Measurements from ENCODE around the gene ALOX5.
A peak's percentile ranks its signal among the peaks of the same experiment; 100 is the strongest.

Gene ALOX5

GRCh38 chr10:45418849-45419675 lies 45.0 kb downstream of the ALOX5 start:
- CTCF ChIA-PET, result interaction anchor here (0.7 to 2.6 kb wide), 4 partner anchors 11 to 44 kb away, joined by 3 to 11 read pairs (median 5); no protein-coding TSS in a partner anchor
- H3K36me3 ChIP-seq (ENCODE audit: control insufficient read depth in 4 of 4, insufficient read depth in 4 of 4, low read length in 3 of 4), result no peaks in the 10 kb centered on the region
- DNase-seq, result peak; percentile 56 to 75 (median 71)
- no peaks in the 10 kb centered on the region for H3K9me3 ChIP-seq (ENCODE audit: control extremely low read depth in 1 of 5, control insufficient read depth in 4 of 5, insufficient read depth in 2 of 5, low read depth in 1 of 5, low read length in 4 of 5)
- POLR2A ChIA-PET, result interaction anchor here (0.6 to 2.9 kb wide), 3 partner anchors 15 to 169 kb away, joined by 3 to 16 read pairs (median 3); no protein-coding TSS in a partner anchor
- peak overlapping the region; percentile 15 to 82 for H3K27ac ChIP-seq (ENCODE audit: insufficient read depth in 1 of 2, low read depth in 1 of 2, low read length in 2 of 2, poor library complexity in 1 of 2, severe bottlenecking in 2 of 2)
- peaks cover 8 to 65% (median 58%) of the 10 kb centered on the region in 4 experiments for H3K4me1 ChIP-seq (ENCODE audit: control extremely low read depth in 1 of 4, control insufficient read depth in 4 of 4, insufficient read depth in 4 of 4, low read length in 3 of 4)
- H3K4me3 ChIP-seq (ENCODE audit: control insufficient read depth in 1 of 7, extremely low read depth in 1 of 7, insufficient read depth in 4 of 7, low read depth in 2 of 7, low read length in 6 of 7), result peak overlapping the region; percentile 56 to 77 (median 64)
- H3K27me3 ChIP-seq (replicated peaks in 2 of 5; ENCODE audit: control insufficient read depth in 4 of 5, insufficient read depth in 5 of 5, low read length in 4 of 5), result no peaks in the 10 kb centered on the region
- WGBS (ENCODE audit: insufficient coverage), result under 1% methylated on average over 57 of the region's 60 CpGs

- CTCF ChIA-PET, result interaction anchor here (0.7 to 2.6 kb wide), 4 partner anchors 10 to 45 kb away, joined by 3 to 11 read pairs (median 5); no protein-coding TSS in a partner anchor
- WGBS (ENCODE audit: insufficient coverage), result 13% methylated on average over 7 of the region's 12 CpGs
- peaks cover 9 to 71% (median 62%) of the 10 kb centered on the region in 4 experiments for H3K4me1 ChIP-seq (ENCODE audit: control extremely low read depth in 1 of 4, control insufficient read depth in 4 of 4, insufficient read depth in 4 of 4, low read length in 3 of 4)
- no peaks in the 10 kb centered on the region for H3K27me3 ChIP-seq (replicated peaks in 2 of 5; ENCODE audit: control insufficient read depth in 4 of 5, insufficient read depth in 5 of 5, low read length in 4 of 5)
- peak overlapping the region; percentile 56 to 77 (median 64) for H3K4me3 ChIP-seq (ENCODE audit: control insufficient read depth in 1 of 7, extremely low read depth in 1 of 7, insufficient read depth in 4 of 7, low read depth in 2 of 7, low read length in 6 of 7)
- H3K27ac ChIP-seq (ENCODE audit: insufficient read depth in 1 of 2, low read depth in 1 of 2, low read length in 2 of 2, poor library complexity in 1 of 2, severe bottlenecking in 2 of 2), result peak overlapping the region; percentile 7 to 82
- POLR2A ChIA-PET, result interaction anchor here (2.9 kb wide), 1 partner anchor 16 kb away, joined by 16 read pairs; no protein-coding TSS in a partner anchor
- H3K9me3 ChIP-seq (ENCODE audit: control extremely low read depth in 1 of 5, control insufficient read depth in 4 of 5, insufficient read depth in 2 of 5, low read depth in 1 of 5, low read length in 4 of 5), result no peaks in the 10 kb centered on the region
- DNase-seq, result no peak
- H3K36me3 ChIP-seq (ENCODE audit: control insufficient read depth in 4 of 4, insufficient read depth in 4 of 4, low read length in 3 of 4), result no peaks in the 10 kb centered on the region
Observed at GRCh38 chr10:45419676-45420025, 45.6 kb downstream of the ALOX5 start.

GRCh38 chr10:45420453-45421192 lies 46.6 kb downstream of the ALOX5 start:
- Histone ChIP-seq H3K4me1 (ENCODE audit: control extremely low read depth in 1 of 4, control insufficient read depth in 4 of 4, insufficient read depth in 4 of 4, low read length in 3 of 4) (peaks cover 9 to 81% (median 71%) of the 10 kb centered on the region in 4 experiments), H3K27ac (ENCODE audit: insufficient read depth in 1 of 2, low read depth in 1 of 2, low read length in 2 of 2, poor library complexity in 1 of 2, severe bottlenecking in 2 of 2) (peak overlapping the region; percentile 66 to 82), H3K4me3 (ENCODE audit: control insufficient read depth in 1 of 7, extremely low read depth in 1 of 7, insufficient read depth in 4 of 7, low read depth in 2 of 7, low read length in 6 of 7) (peak overlapping the region in 4 of 7 experiments; percentile 37 to 66 (median 48)), H3K9me3 (ENCODE audit: control extremely low read depth in 1 of 5, control insufficient read depth in 4 of 5, insufficient read depth in 2 of 5, low read depth in 1 of 5, low read length in 4 of 5) (no peaks in the 10 kb centered on the region), H3K27me3 (replicated peaks in 2 of 5; ENCODE audit: control insufficient read depth in 4 of 5, insufficient read depth in 5 of 5, low read length in 4 of 5) (no peaks in the 10 kb centered on the region), H3K36me3 (ENCODE audit: control insufficient read depth in 4 of 4, insufficient read depth in 4 of 4, low read length in 3 of 4) (no peaks in the 10 kb centered on the region)
- ChIA-PET CTCF (interaction anchor here (1.0 to 2.6 kb wide), 7 partner anchors 10 to 34 kb away, joined by 3 to 11 read pairs (median 4); no protein-coding TSS in a partner anchor), POLR2A (interaction anchor here (1.2 to 2.9 kb wide), 2 partner anchors 17 to 41 kb away, joined by 4 to 16 read pairs; no protein-coding TSS in a partner anchor)
- DNase-seq, result peak; percentile 86 to 94 (median 92)
- 5% methylated on average over 13 of the region's 16 CpGs for WGBS (ENCODE audit: insufficient coverage)

- peaks cover 9 to 89% (median 80%) of the 10 kb centered on the region in 4 experiments for H3K4me1 ChIP-seq (ENCODE audit: control extremely low read depth in 1 of 4, control insufficient read depth in 4 of 4, insufficient read depth in 4 of 4, low read length in 3 of 4)
- CTCF ChIA-PET, result interaction anchor here (1.0 to 2.6 kb wide), 10 partner anchors 9 to 35 kb away, joined by 3 to 11 read pairs (median 4); no protein-coding TSS in a partner anchor
- peak overlapping the region; percentile 66 to 82 for H3K27ac ChIP-seq (ENCODE audit: insufficient read depth in 1 of 2, low read depth in 1 of 2, low read length in 2 of 2, poor library complexity in 1 of 2, severe bottlenecking in 2 of 2)
- POLR2A ChIA-PET, result interaction anchor here (1.2 to 2.9 kb wide), 2 partner anchors 18 to 42 kb away, joined by 4 to 16 read pairs; no protein-coding TSS in a partner anchor
- H3K9me3 ChIP-seq (ENCODE audit: control extremely low read depth in 1 of 5, control insufficient read depth in 4 of 5, insufficient read depth in 2 of 5, low read depth in 1 of 5, low read length in 4 of 5), result no peaks in the 10 kb centered on the region
- peak overlapping the region in 3 of 7 experiments; percentile 6 to 66 (median 56) for H3K4me3 ChIP-seq (ENCODE audit: control insufficient read depth in 1 of 7, extremely low read depth in 1 of 7, insufficient read depth in 4 of 7, low read depth in 2 of 7, low read length in 6 of 7)
- DNase-seq, result peak; percentile 69 to 94 (median 90)
- H3K36me3 ChIP-seq (ENCODE audit: control insufficient read depth in 4 of 4, insufficient read depth in 4 of 4, low read length in 3 of 4), result no peaks in the 10 kb centered on the region
- 44% methylated on average over 6 of the region's 7 CpGs for WGBS (ENCODE audit: insufficient coverage)
- no peaks in the 10 kb centered on the region for H3K27me3 ChIP-seq (replicated peaks in 2 of 5; ENCODE audit: control insufficient read depth in 4 of 5, insufficient read depth in 5 of 5, low read length in 4 of 5)
Observed at GRCh38 chr10:45421221-45422097, 47.4 kb downstream of the ALOX5 start.

GRCh38 chr10:45422207-45422865 lies 48.3 kb downstream of the ALOX5 start:
- no peaks in the 10 kb centered on the region for H3K36me3 ChIP-seq (ENCODE audit: control insufficient read depth in 4 of 4, insufficient read depth in 4 of 4, low read length in 3 of 4)
- CTCF ChIA-PET, result interaction anchor here (1.2 to 1.6 kb wide), 3 partner anchors 12 to 18 kb away, joined by 3 to 4 read pairs (median 3); no protein-coding TSS in a partner anchor
- DNase-seq, result no peak
- H3K27me3 ChIP-seq (replicated peaks in 2 of 5; ENCODE audit: control insufficient read depth in 4 of 5, insufficient read depth in 5 of 5, low read length in 4 of 5), result no peaks in the 10 kb centered on the region
- H3K27ac ChIP-seq (ENCODE audit: insufficient read depth in 1 of 2, low read depth in 1 of 2, low read length in 2 of 2, poor library complexity in 1 of 2, severe bottlenecking in 2 of 2), result peak overlapping the region in 1 of 2 experiments; percentile 82
- H3K4me3 ChIP-seq (ENCODE audit: control insufficient read depth in 1 of 7, extremely low read depth in 1 of 7, insufficient read depth in 4 of 7, low read depth in 2 of 7, low read length in 6 of 7), result peak overlapping the region in 1 of 7 experiments; percentile 6
- 92% methylated on average over 6 of the region's 6 CpGs for WGBS (ENCODE audit: insufficient coverage)
- POLR2A ChIA-PET, result interaction anchor here (1.1 kb wide), 1 partner anchor 17 kb away, joined by 3 read pairs; no protein-coding TSS in a partner anchor
- H3K4me1 ChIP-seq (ENCODE audit: control extremely low read depth in 1 of 4, control insufficient read depth in 4 of 4, insufficient read depth in 4 of 4, low read length in 3 of 4), result peaks cover 9 to 91% (median 82%) of the 10 kb centered on the region in 4 experiments
- no peaks in the 10 kb centered on the region for H3K9me3 ChIP-seq (ENCODE audit: control extremely low read depth in 1 of 5, control insufficient read depth in 4 of 5, insufficient read depth in 2 of 5, low read depth in 1 of 5, low read length in 4 of 5)

All from common myeloid progenitor, CD34-positive (primary cell).